Measurements from ENCODE around the gene DHCR24.
"Not testable (repeated sequence)": the region's sequence is repeated elsewhere in the genome, so short reads cannot be mapped to it uniquely, and the experiment has no call there.

DNA sequence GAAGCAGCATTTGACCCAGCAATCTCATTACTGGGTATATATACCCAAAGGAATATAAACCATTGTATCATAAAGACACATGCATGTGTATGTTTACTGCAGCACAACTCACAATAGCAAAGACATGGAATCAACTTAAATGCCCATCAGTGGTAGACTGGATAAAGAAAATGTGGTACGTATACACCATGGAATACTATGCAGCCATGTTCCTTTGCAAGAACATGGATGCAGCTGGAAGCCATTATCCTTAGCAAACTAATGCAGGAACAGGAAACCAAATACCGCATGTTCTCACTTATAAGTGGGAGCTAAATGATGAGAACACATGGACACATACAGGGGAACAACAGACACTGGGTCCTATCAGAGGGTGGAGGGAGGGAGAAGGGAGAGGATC is 5.4 kb downstream of the DHCR24 start:
- TF ChIP-seq, protein P1, sequence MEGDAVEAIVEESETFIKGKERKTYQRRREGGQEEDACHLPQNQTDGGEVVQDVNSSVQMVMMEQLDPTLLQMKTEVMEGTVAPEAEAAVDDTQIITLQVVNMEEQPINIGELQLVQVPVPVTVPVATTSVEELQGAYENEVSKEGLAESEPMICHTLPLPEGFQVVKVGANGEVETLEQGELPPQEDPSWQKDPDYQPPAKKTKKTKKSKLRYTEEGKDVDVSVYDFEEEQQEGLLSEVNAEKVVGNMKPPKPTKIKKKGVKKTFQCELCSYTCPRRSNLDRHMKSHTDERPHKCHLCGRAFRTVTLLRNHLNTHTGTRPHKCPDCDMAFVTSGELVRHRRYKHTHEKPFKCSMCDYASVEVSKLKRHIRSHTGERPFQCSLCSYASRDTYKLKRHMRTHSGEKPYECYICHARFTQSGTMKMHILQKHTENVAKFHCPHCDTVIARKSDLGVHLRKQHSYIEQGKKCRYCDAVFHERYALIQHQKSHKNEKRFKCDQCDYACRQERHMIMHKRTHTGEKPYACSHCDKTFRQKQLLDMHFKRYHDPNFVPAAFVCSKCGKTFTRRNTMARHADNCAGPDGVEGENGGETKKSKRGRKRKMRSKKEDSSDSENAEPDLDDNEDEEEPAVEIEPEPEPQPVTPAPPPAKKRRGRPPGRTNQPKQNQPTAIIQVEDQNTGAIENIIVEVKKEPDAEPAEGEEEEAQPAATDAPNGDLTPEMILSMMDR (IDR thresholded peaks at IDR 0.05), result not testable (repeated sequence)
- TF ChIP-seq POLR2A (IDR thresholded peaks at IDR 0.05), result not testable (repeated sequence)

All from body of pancreas (tissue), 4 donors.